GM19463 (cell line): ENCODE measurements around the gene NUDT9.
"Not testable (repeated sequence)": the region's sequence is repeated elsewhere in the genome, so short reads cannot be mapped to it uniquely, and the experiment has no call there.

ENCODE experiments used
- ATAC-seq: cut with Tn5 transposase; IDR thresholded peaks from one replicate; pipeline ENCODE4 v1.9.1; 2021; ENCODE audit warnings: mild to moderate bottlenecking, moderate library complexity; ENCODE audit not compliant: unreplicated experiment

Gene NUDT9

GRCh38 chr4:87451537-87451936 is 29.2 kb downstream of the NUDT9 start:
- no peak for ATAC-seq

GRCh38 chr4:87458913-87459312 is 36.5 kb downstream of the NUDT9 start:
- no peak for ATAC-seq

- ATAC-seq: no peak
Observed at GRCh38 chr4:87461281-87461700, 38.9 kb downstream of the NUDT9 start.

DNA sequence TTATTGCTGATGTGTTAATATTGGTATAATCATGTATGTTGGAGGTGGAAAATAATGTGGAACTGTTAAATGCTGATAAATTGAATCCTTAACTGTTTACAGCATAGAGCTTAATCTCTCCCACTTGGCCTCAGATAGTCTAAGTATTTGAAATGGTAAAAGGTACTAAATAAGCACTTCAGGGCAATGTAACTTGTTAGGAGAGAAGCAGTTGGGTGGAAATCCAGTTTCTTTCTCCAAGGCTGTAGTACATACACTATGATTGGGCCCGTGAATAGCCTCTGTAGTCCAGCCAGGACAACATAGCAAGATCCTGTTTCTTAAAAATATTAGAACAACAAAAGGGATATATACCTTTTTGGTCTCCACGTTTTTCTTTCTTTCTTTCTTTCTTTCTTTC is 39.7 kb downstream of the NUDT9 start:
- ATAC-seq: no peak

DNA sequence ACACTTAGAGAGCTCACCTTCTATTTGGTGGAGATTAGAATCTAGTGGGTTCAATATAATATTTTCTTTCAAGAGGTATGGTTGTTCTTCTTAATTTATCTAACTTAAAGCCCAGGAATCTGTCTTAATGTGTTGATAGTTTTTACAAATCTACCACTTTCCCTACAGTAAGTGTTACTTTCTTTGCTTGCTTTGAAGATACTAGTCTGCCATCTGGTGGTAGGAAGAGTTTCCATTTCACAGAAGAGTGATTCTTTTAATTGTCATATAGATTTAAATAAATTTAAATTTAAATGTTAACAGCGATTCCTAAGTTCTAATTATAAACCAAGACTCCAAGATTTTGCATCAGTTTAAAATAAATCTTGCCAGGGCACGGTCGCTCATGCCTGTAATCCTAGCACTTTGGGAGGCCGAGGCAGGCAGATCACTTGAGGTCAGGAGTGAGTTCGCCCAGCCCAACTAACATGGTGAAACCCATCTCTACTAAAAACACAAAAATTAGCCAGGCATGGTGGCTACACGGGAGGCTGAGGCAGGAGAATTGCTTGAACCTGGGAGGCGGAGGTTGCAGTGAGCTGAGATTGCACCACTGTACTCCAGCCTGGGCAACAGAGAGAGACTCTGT is 43.5 kb downstream of the NUDT9 start:
- peak; percentile 60 for ATAC-seq

GRCh38 chr4:87469390-87469789 is 47.0 kb downstream of the NUDT9 start:
- no peak for ATAC-seq

DNA sequence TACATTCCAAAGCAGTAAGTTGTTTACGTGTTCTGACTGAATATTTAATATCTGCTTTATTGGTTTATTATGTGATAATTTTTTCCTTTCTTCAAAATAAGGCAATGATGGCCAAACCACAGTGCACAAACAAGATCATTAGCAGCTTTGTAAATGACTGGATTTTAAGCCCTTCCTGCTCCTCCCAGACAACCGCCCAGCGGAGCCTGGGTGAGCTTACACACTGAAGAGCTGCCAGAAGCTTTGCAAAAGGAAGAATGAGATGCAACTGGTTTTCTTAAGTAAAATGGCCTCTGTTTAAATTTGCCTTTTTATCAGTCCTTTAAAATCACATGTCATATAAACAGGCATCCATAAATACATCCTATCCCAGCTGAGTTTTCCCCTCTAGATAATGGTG is 54.6 kb downstream of the NUDT9 start:
- ATAC-seq: no peak

- ATAC-seq: no peak
Observed at GRCh38 chr4:87478732-87479250, 56.4 kb downstream of the NUDT9 start.

DNA sequence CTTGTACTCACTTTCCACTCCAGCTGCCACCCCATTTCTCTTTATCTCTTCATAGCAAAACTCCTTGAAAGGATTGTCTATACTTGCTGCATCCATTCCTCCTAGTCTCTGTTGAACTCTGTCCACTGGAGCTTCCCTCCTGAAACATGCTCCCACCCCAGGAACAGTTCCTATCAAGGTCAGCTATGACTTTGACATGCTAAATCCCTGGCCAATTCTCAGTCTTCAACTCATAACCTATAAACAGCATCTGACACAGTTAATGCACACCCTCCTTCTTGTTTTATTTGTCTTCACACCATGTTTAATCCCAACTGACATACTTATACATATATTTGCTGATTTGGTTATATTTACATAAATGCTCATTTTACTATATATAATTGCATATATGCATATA is 59.0 kb downstream of the NUDT9 start:
- no peak for ATAC-seq

- ATAC-seq: not testable (repeated sequence)
Observed at GRCh38 chr4:87483247-87483646, 60.9 kb downstream of the NUDT9 start.

- not testable (repeated sequence) for ATAC-seq
Observed at GRCh38 chr4:87488666-87489065, 66.3 kb downstream of the NUDT9 start.

DNA sequence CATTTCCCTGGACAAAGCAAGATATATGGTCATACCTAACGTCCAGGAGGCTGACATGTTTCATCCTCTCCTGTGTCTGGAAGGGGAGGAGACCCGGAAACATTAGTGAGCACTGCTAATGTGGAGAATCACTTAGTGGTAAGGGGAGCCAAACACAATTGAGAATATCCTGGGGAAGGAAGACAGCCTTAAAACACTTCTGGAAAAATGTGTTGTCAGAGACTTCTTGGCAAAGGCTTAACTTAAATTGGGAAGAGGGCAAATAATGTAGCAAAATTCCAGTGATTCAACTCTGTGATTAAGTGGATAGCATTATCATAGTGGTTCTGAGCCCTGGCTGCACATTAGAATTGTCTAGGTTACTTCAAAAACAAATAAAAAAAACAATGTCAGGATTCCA is 67.3 kb downstream of the NUDT9 start:
- ATAC-seq: no peak

DNA sequence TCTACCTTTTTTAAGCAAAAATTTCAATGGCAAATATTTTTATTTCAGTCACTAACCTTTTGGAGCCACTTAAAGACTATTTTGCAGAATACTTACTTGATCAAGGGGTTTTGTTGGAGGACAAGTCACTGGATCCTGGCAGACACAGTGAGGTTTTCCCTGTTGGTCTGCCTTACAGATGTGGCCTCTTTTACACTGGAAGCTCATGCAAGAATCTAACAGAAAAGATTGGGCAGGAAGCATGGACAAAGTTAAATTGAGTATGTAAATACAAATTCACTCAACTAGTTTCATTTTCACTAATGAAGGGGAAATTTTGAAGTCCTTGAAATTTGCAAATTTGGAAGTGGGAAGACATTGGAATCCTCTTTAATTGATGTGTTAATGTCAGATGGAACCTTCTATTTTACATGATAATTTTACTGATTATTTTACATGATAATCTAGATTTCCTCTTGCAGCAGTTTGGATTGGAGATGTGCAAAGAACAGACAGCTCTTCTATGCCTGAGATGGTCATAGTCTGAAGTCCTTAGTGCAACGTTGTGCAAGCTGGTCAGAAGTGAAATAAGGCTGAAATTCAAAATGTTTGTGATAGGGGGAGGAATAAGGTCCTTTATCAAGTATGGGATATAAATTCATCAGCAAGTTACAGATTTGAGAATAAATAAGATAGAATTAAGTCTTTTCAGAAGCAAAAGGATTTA is 68.4 kb downstream of the NUDT9 start:
- ATAC-seq: no peak

DNA sequence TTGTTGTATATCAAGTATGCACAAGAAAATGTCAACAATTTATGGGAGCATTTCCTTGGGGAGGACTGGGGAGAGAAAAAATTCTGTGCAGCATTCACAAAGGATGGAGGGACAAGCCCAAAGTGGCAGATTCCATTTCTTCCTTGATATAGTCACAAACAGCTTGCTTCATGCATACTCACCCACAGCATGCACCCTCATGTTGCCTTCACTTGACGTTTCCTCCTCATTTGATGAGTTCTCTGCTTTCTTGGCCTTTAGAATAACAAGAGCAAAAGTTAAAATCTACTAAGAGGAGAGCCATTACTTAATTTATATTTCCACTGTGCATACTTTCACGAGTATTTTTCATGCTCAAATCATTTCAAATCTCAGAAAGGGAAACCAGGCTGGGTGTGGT is 69.1 kb downstream of the NUDT9 start:
- no peak for ATAC-seq

- not testable (repeated sequence) for ATAC-seq
Observed at GRCh38 chr4:87491851-87492250, 69.5 kb downstream of the NUDT9 start.

GRCh38 chr4:87493115-87493514 is 70.7 kb downstream of the NUDT9 start:
- no peak for ATAC-seq

- ATAC-seq: no peak
Observed at GRCh38 chr4:87497159-87497558, 74.8 kb downstream of the NUDT9 start.

GRCh38 chr4:87497578-87497977 is 75.2 kb downstream of the NUDT9 start:
- ATAC-seq: no peak

GRCh38 chr4:87498446-87498900 is 76.1 kb downstream of the NUDT9 start:
- peak; percentile 66 for ATAC-seq

DNA sequence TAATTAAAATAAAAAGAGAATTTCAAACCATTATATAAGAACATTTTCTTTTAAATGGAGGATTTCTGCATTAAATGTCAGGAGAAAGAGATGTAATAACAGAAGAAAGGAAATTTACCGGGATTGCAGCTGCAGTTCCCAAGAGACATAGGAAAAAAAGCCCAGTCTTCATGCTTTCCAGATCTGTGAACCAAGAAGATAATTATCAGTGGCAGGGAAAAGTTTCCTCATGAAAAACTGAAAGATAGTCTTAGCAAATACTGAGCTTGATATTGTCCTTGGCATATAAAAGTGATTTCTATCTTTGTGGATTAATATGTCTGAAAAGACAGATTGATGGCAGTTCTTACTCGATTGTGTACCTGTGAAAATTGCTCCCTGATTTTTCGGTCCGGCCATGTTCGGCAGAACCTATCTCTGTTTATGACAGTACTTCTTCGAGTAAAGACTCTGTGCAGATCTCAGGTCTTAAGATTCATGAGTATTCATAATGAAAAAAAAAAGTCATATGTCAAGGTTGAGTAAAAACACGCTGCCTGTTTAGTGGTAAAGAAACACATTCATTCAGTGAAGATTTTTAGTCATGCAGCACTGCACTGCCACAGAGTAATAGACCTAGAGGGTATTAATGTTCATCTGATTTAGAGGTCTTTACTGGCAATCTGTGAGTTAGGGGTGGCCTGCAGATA is 77.2 kb downstream of the NUDT9 start:
- peak; percentile 76 for ATAC-seq

DNA sequence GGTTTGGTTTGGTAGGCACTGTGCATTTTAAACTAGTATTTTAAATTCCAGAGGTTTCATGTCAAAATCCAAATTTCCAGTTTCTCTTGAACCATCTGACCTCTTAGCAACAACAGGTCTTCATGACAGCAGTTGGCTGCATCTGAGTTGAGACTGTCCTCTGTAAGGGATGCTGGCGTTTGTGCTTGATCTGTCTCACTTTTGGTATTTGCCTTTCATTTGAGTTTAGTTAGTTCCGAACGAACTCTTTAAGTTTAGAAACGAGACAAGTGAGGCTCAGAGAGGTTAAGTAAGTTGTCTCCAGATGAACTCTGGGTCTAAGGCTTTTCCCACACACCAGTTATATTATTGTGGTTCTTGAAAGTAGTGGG is 77.7 kb downstream of the NUDT9 start:
- peak; percentile 49 for ATAC-seq
